Stimulated activated CD8-positive, alpha-beta memory T cell treated with anti-CD3 and anti-CD28 coated beads, Interleukin-7, amount 100 ng/mL, for 48 hours (primary cell): ENCODE data around the gene BRD1.

Source experiments
- DNase-seq, 2 donors: peaks; one replicate each; pipeline ENCODE4 v3.0.0-alpha.2; 2020; ENCODE audit warnings: low read depth in 1 of 2; ENCODE audit errors: extremely low read depth in 1 of 2

BRD1 gene

GRCh38 chr22:49827853-49828598, at the start of gene BRD1:
TSS of gene BRD1 (minus strand) at chr22:49827873. CDS start at chr22:49824317, 3,556 bp downstream.
- DNase-seq, result no peak

GRCh38 chr22:49873228-49873940, 45.7 kb upstream of the BRD1 start:
- no peak for DNase-seq

GRCh38 chr22:49872347-49872746, 44.7 kb upstream of the BRD1 start:
- no peak for DNase-seq

GRCh38 chr22:49871482-49871881, 43.8 kb upstream of the BRD1 start:
- no peak for DNase-seq

- no peak for DNase-seq
These were observed 42.4 kb upstream of the BRD1 start for GRCh38 chr22:49869845-49870712.

- no peak for DNase-seq
These were observed 41.6 kb upstream of the BRD1 start for GRCh38 chr22:49869086-49869830.

GRCh38 chr22:49867303-49868265, 39.9 kb upstream of the BRD1 start:
- DNase-seq, result no peak

GRCh38 chr22:49866646-49867045, 39.0 kb upstream of the BRD1 start:
- no peak for DNase-seq

- DNase-seq, result no peak
These were observed 38.5 kb upstream of the BRD1 start for GRCh38 chr22:49866134-49866533.

- DNase-seq, result no peak
These were observed 37.5 kb upstream of the BRD1 start for GRCh38 chr22:49865156-49865555.

GRCh38 chr22:49863931-49864330, 36.3 kb upstream of the BRD1 start:
- no peak for DNase-seq

GRCh38 chr22:49862496-49862776, 34.8 kb upstream of the BRD1 start:
- DNase-seq, result no peak

- no peak for DNase-seq
These were observed 34.2 kb upstream of the BRD1 start for GRCh38 chr22:49861642-49862495.

GRCh38 chr22:49858827-49859226, 31.2 kb upstream of the BRD1 start:
- no peak for DNase-seq

GRCh38 chr22:49856766-49857618, 29.3 kb upstream of the BRD1 start:
- no peak for DNase-seq

- no peak for DNase-seq
These were observed 28.7 kb upstream of the BRD1 start for GRCh38 chr22:49856343-49856742.

- DNase-seq, result no peak
These were observed 27.7 kb upstream of the BRD1 start for GRCh38 chr22:49855251-49855911.
